ENCODE measurements around the gene SLAMF9. TPM values are rescaled to one million over a fixed set of nuclear protein-coding genes. Genes with fewer than 3 reads are reported as not detected.

The SLAMF9 gene
- total and polyA plus RNA-seq, 4 donors: 0.25 to 0.68 (median 0.64) TPM; not detected in 1

GRCh38 chr1:159988006-159988405 lies 34.0 kb upstream of the SLAMF9 start:
- Histone ChIP-seq H3K9me3 (ENCODE audit: control insufficient read depth in 4 of 4, low read length in 3 of 4) (no peaks in the 10 kb centered on the region), H3K27me3 (ENCODE audit: control insufficient read depth in 4 of 4, insufficient read depth in 4 of 4, low read length in 3 of 4) (no peaks in the 10 kb centered on the region), H3K27ac (ENCODE audit: low read depth in 1 of 2, low read length in 2 of 2) (no peak overlapping the region), H3K4me3 (ENCODE audit: low read depth in 1 of 3, low read length in 3 of 3) (no peak overlapping the region), H3K9ac (ENCODE audit: low read depth in 1 of 2, low read length in 2 of 2) (no peak overlapping the region), H3K4me1 (ENCODE audit: control insufficient read depth in 4 of 4, insufficient read depth in 4 of 4, low read length in 3 of 4) (peaks cover 3 to 11% (median 5%) of the 10 kb centered on the region in 4 donors), H3K36me3 (ENCODE audit: control insufficient read depth in 4 of 4, insufficient read depth in 3 of 4, low read depth in 1 of 4, low read length in 3 of 4) (no peaks in the 10 kb centered on the region)
- TF ChIP-seq MAX (IDR thresholded peaks at IDR 0.05): no peak
- TF ChIP-seq HNF4G (IDR thresholded peaks at IDR 0.05): no peak
- TF ChIP-seq TAF1 (conservative IDR thresholded peaks at IDR 0.05): no peak
- no peak for TF ChIP-seq HNF4A (conservative IDR thresholded peaks at IDR 0.05)
- no peak for TF ChIP-seq GABPA (IDR thresholded peaks at IDR 0.05 in 1 of 2, conservative IDR thresholded peaks at IDR 0.05 in 1 of 2)
- no peak for TF ChIP-seq RAD21 (IDR thresholded peaks at IDR 0.05)
- no peak for TF ChIP-seq YY1 (IDR thresholded peaks at IDR 0.05)
- no peak for TF ChIP-seq NR2F2 (IDR thresholded peaks at IDR 0.05)
- TF ChIP-seq SP1 (IDR thresholded peaks at IDR 0.05): no peak
- TF ChIP-seq, protein P1, sequence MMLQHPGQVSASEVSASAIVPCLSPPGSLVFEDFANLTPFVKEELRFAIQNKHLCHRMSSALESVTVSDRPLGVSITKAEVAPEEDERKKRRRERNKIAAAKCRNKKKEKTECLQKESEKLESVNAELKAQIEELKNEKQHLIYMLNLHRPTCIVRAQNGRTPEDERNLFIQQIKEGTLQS (IDR thresholded peaks at IDR 0.05): no peak
- no peak for TF ChIP-seq ZBTB33 (IDR thresholded peaks at IDR 0.05)
- TF ChIP-seq RXRA (IDR thresholded peaks at IDR 0.05): no peak
- TF ChIP-seq, protein P2, sequence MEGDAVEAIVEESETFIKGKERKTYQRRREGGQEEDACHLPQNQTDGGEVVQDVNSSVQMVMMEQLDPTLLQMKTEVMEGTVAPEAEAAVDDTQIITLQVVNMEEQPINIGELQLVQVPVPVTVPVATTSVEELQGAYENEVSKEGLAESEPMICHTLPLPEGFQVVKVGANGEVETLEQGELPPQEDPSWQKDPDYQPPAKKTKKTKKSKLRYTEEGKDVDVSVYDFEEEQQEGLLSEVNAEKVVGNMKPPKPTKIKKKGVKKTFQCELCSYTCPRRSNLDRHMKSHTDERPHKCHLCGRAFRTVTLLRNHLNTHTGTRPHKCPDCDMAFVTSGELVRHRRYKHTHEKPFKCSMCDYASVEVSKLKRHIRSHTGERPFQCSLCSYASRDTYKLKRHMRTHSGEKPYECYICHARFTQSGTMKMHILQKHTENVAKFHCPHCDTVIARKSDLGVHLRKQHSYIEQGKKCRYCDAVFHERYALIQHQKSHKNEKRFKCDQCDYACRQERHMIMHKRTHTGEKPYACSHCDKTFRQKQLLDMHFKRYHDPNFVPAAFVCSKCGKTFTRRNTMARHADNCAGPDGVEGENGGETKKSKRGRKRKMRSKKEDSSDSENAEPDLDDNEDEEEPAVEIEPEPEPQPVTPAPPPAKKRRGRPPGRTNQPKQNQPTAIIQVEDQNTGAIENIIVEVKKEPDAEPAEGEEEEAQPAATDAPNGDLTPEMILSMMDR (IDR thresholded peaks at IDR 0.05; ENCODE audit: low read depth, low read length, missing input control): no peak
- DNase-seq (ENCODE audit: low spot score): no peak
- WGBS: 88% methylated on average over 1 of the region's 1 CpG

DNA sequence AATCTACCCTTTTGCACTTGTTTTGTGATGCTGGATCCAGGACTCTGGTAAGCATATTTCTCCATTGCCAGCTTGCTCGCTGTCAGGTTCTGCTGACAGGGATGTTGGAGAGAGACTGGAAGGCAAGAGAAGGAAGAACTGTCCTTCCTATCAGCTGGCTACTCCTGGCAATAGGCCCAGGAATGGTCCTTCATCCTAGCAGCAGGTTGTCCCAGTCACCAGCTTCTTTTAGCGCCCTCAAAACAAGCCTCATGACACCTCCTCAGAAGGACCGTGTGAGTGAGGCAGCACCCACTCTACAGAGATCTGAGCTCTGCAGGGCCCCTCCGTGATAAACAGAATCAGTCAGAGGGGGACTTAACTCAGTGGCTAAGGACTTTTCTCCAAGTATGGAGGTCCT lies 33.1 kb upstream of the SLAMF9 start:
- H3K27ac ChIP-seq (ENCODE audit: low read depth in 1 of 2, low read length in 2 of 2): no peak overlapping the region
- whole genome bisulfite sequencing: 81% methylated on average over 4 of the region's 4 CpGs
- H3K27me3 ChIP-seq (ENCODE audit: control insufficient read depth in 4 of 4, insufficient read depth in 4 of 4, low read length in 3 of 4): no peaks in the 10 kb centered on the region
- TF ChIP-seq FOXA2 (IDR thresholded peaks at IDR 0.05): no peak
- TF ChIP-seq FOXA1 (IDR thresholded peaks at IDR 0.05): no peak
- TF ChIP-seq RAD21 (IDR thresholded peaks at IDR 0.05): no peak
- no peak for TF ChIP-seq YY1 (IDR thresholded peaks at IDR 0.05)
- TF ChIP-seq, protein P1 (IDR thresholded peaks at IDR 0.05): no peak
- TF ChIP-seq JUND (IDR thresholded peaks at IDR 0.05): no peak
- TF ChIP-seq SP1 (IDR thresholded peaks at IDR 0.05): no peak
- TF ChIP-seq EGR1 (IDR thresholded peaks at IDR 0.05; ENCODE audit: low read depth in 2 of 2): no peak
- TF ChIP-seq HNF4A (conservative IDR thresholded peaks at IDR 0.05): no peak
- TF ChIP-seq HNF4G (IDR thresholded peaks at IDR 0.05): no peak
- no peak for TF ChIP-seq RXRA (IDR thresholded peaks at IDR 0.05)
- no peak for TF ChIP-seq NR2F2 (IDR thresholded peaks at IDR 0.05)
- TF ChIP-seq MAX (IDR thresholded peaks at IDR 0.05): no peak
- no peak for TF ChIP-seq TAF1 (conservative IDR thresholded peaks at IDR 0.05)
- TF ChIP-seq GABPA (IDR thresholded peaks at IDR 0.05 in 1 of 2, conservative IDR thresholded peaks at IDR 0.05 in 1 of 2): no peak
- peaks cover 2 to 9% (median 4%) of the 10 kb centered on the region in 4 donors for H3K4me1 ChIP-seq (ENCODE audit: control insufficient read depth in 4 of 4, insufficient read depth in 4 of 4, low read length in 3 of 4)
- no peak overlapping the region for H3K9ac ChIP-seq (ENCODE audit: low read depth in 1 of 2, low read length in 2 of 2)
- no peak for DNase-seq (ENCODE audit: low spot score)
- H3K36me3 ChIP-seq (ENCODE audit: control insufficient read depth in 4 of 4, insufficient read depth in 3 of 4, low read depth in 1 of 4, low read length in 3 of 4): no peaks in the 10 kb centered on the region
- no peaks in the 10 kb centered on the region for H3K9me3 ChIP-seq (ENCODE audit: control insufficient read depth in 4 of 4, low read length in 3 of 4)
- H3K4me3 ChIP-seq (ENCODE audit: low read depth in 1 of 3, low read length in 3 of 3): no peak overlapping the region

Measured in liver (tissue), 9 donors.